H1 (cell line): ENCODE data around the gene NHSL2. TPM values are rescaled to one million over a fixed set of nuclear protein-coding genes. Genes with fewer than 3 reads are reported as not detected.

Source experiments
- CTCF ChIA-PET: fragments of 300-600 bp; sonication (Branson Sonifier 250); formaldehyde crosslinking; loops from one replicate; lab custom pipeline; 2021; ENCODE audit not compliant: partially characterized antibody; lab: Charles Lee
- POLR2A ChIA-PET: fragments of 300-600 bp; sonication (Branson Sonifier 250); formaldehyde crosslinking; loops from one replicate; lab custom pipeline; 2021; ENCODE audit warnings: inconsistent platforms; ENCODE audit not compliant: partially characterized antibody; lab: Charles Lee
- DNase-seq, 2 experiments: peaks; one replicate each; pipeline versions ENCODE4 v3.0.0 to v3.0.0-alpha.2; 2010 to 2022; ENCODE audit warnings: low spot score in 2 of 2, low read depth in 1 of 2, mixed read lengths in 1 of 2
- FAIRE-seq: peaks from 2 replicates; lab custom pipeline; 2011; peaks lifted over from hg19 to GRCh38; lab: Jason Lieb, UNC
- H2AFZ ChIP-seq: 2 replicates; pipeline ENCODE4 v1.8.1; 2012; ENCODE audit warnings: low read length, inconsistent platforms
- H2AK5ac ChIP-seq: 2 replicates; pipeline ENCODE4 v1.6.1; 2013; ENCODE audit warnings: low read depth, low read length
- H2BK120ac ChIP-seq: replicated peaks from 2 replicates; pipeline ENCODE3; 2013; ENCODE audit warnings: low read depth, low read length, inconsistent platforms
- H2BK12ac ChIP-seq: 2 replicates; pipeline ENCODE4 v1.6.1; 2013; ENCODE audit warnings: low read depth, low read length
- H2BK15ac ChIP-seq: 2 replicates; pipeline ENCODE4 v1.6.1; 2013; ENCODE audit warnings: low read length
- H2BK20ac ChIP-seq: 2 replicates; pipeline ENCODE4 v1.6.1; 2013; ENCODE audit warnings: low read length
- H2BK5ac ChIP-seq: 2 replicates; pipeline ENCODE4 v1.6.1; 2013; ENCODE audit warnings: low read depth, low read length
- H3K14ac ChIP-seq: 2 replicates; pipeline ENCODE4 v1.6.1; 2013; ENCODE audit warnings: inconsistent platforms; ENCODE audit not compliant: insufficient read length
- H3K18ac ChIP-seq: 2 replicates; pipeline ENCODE4 v1.6.1; 2013; ENCODE audit warnings: low read length; ENCODE audit errors: extremely low read depth
- H3K23ac ChIP-seq: 2 replicates; pipeline ENCODE4 v1.6.1; 2013; ENCODE audit warnings: inconsistent platforms; ENCODE audit not compliant: insufficient read length
- H3K23me2 ChIP-seq: 2 replicates; pipeline ENCODE4 v1.6.1; 2013; ENCODE audit warnings: low read depth, low read length
- H3K27ac ChIP-seq: 2 replicates; pipeline ENCODE4 v1.6.1; 2011; ENCODE audit warnings: low read depth, low read length, inconsistent platforms
- H3K27me3 ChIP-seq, 4 experiments: replicated peaks in 1 of 4; 1 replicate in 1 of 4; 2 replicates in 3 of 4; pipeline versions ENCODE4 v1.6.1 to v1.8.1; 2011 to 2013; ENCODE audit warnings: low read length in 3 of 4, mild to moderate bottlenecking in 3 of 4, inconsistent platforms in 2 of 4, mixed read lengths in 2 of 4, moderate library complexity in 1 of 4; ENCODE audit not compliant: control insufficient read depth in 3 of 4, insufficient read depth in 3 of 4; ENCODE audit errors: extremely low read depth in 1 of 4
- H3K36me3 ChIP-seq, 4 experiments: 2 replicates each; pipeline versions ENCODE4 v1.6.1 to v1.8.1; 2011 to 2013; ENCODE audit warnings: mild to moderate bottlenecking in 4 of 4, low read length in 3 of 4, moderate library complexity in 2 of 4, control low read depth in 1 of 4, inconsistent platforms in 1 of 4; ENCODE audit not compliant: insufficient read depth in 4 of 4, control insufficient read depth in 2 of 4
- H3K4ac ChIP-seq: replicated peaks from 2 replicates; pipeline ENCODE3; 2013; ENCODE audit warnings: low read length, low read depth, mixed read lengths, inconsistent platforms; ENCODE audit not compliant: insufficient read length
- H3K4me1 ChIP-seq, 4 experiments: replicated peaks in 1 of 4; 1 replicate in 1 of 4; 2 replicates in 3 of 4; pipeline versions ENCODE4 v1.6.1 to v1.8.1; 2011 to 2013; ENCODE audit warnings: low read length in 3 of 4, inconsistent platforms in 2 of 4, mixed read lengths in 1 of 4; ENCODE audit not compliant: insufficient read depth in 4 of 4, control insufficient read depth in 3 of 4
- H3K4me2 ChIP-seq, 2 experiments: 2 replicates each; pipeline versions ENCODE4 v1.6.1 to v1.8.1; 2011 to 2013; ENCODE audit warnings: low read depth in 2 of 2, low read length in 2 of 2, control low read depth in 1 of 2, inconsistent platforms in 1 of 2, mild to moderate bottlenecking in 1 of 2; ENCODE audit not compliant: insufficient read depth in 1 of 2
- H3K4me3 ChIP-seq, 4 experiments: fragments of 200-600, 300-600 bp in 1 of 4; sonication (generic), shearing (Covaris generic), sonication (Bioruptor Twin) in 1 of 4; 2 replicates each; pipeline versions ENCODE4 v1.5.1 to v1.8.1; 2011 to 2016; ENCODE audit warnings: low read length in 4 of 4, low read depth in 3 of 4, control low read depth in 2 of 4, inconsistent platforms in 2 of 4, mild to moderate bottlenecking in 2 of 4, mixed read lengths in 1 of 4, moderate library complexity in 1 of 4; ENCODE audit not compliant: insufficient read depth in 2 of 4; ENCODE audit errors: extremely low read depth in 1 of 4
- H3K56ac ChIP-seq: replicated peaks from 2 replicates; pipeline ENCODE3; 2013; ENCODE audit warnings: low read depth, mild to moderate bottlenecking, mixed read lengths, low read length, inconsistent platforms; ENCODE audit not compliant: insufficient read length
- H3K79me1 ChIP-seq: 2 replicates; pipeline ENCODE4 v1.6.1; 2013; ENCODE audit warnings: low read depth, low read length, control low read depth
- H3K79me2 ChIP-seq, 2 experiments: 2 replicates each; pipeline versions ENCODE4 v1.6.1 to v1.8.1; 2012 to 2013; ENCODE audit warnings: low read length in 2 of 2, mild to moderate bottlenecking in 2 of 2, inconsistent platforms in 1 of 2; ENCODE audit not compliant: insufficient read depth in 2 of 2, control insufficient read depth in 1 of 2
- H3K9ac ChIP-seq, 4 experiments: replicated peaks in 1 of 4; 1 replicate in 1 of 4; 2 replicates in 3 of 4; pipeline versions ENCODE4 v1.6.1 to v1.8.1; 2011 to 2013; ENCODE audit warnings: low read depth in 3 of 4, low read length in 3 of 4, control low read depth in 2 of 4, mild to moderate bottlenecking in 2 of 4, moderate library complexity in 2 of 4, inconsistent platforms in 1 of 4; ENCODE audit errors: extremely low read depth in 1 of 4
- H3K9me3 ChIP-seq, 2 experiments: 2 replicates each; pipeline versions ENCODE4 v1.6.1 to v1.8.1; 2012 to 2013; ENCODE audit warnings: mild to moderate bottlenecking in 2 of 2, moderate library complexity in 2 of 2, control low read depth in 1 of 2, inconsistent platforms in 1 of 2, low read depth in 1 of 2, low read length in 1 of 2, mixed read lengths in 1 of 2; ENCODE audit not compliant: insufficient read depth in 2 of 2
- H4K20me1 ChIP-seq, 2 experiments: replicated peaks in 1 of 2; 2 replicates each; pipeline versions ENCODE3 to v1.8.1; 2011 to 2013; ENCODE audit warnings: inconsistent platforms in 2 of 2, low read length in 2 of 2, mild to moderate bottlenecking in 1 of 2; ENCODE audit not compliant: insufficient read depth in 2 of 2, control insufficient read depth in 1 of 2
- H4K5ac ChIP-seq: 2 replicates; pipeline ENCODE4 v1.6.1; 2013; ENCODE audit warnings: low read length, low read depth, mixed read lengths, inconsistent platforms; ENCODE audit not compliant: insufficient read length
- H4K8ac ChIP-seq: 2 replicates; pipeline ENCODE4 v1.8.0; 2013; ENCODE audit warnings: mild to moderate bottlenecking, moderate library complexity, low read length, inconsistent platforms; ENCODE audit not compliant: insufficient read depth; ENCODE audit errors: extremely low read depth
- H4K91ac ChIP-seq: replicated peaks from 2 replicates; pipeline ENCODE3; 2013; ENCODE audit warnings: low read length, mixed read lengths, inconsistent platforms; ENCODE audit not compliant: insufficient read length
- BACH1 ChIP-seq: IDR thresholded peaks from 2 replicates; pipeline ENCODE4 v1.6.1; 2012; ENCODE audit warnings: low read length, improper control_type of control experiment
- GABPA ChIP-seq: IDR thresholded peaks from 2 replicates; pipeline ENCODE4 v1.6.1; 2011; ENCODE audit warnings: mild to moderate bottlenecking, low read length, moderate library complexity, borderline replicate concordance; ENCODE audit not compliant: insufficient read depth
- KDM1A ChIP-seq: fragments of 200-600, 300-600 bp; sonication (generic); IDR thresholded peaks from 2 replicates; pipeline ENCODE4 v1.7.1; 2016; ENCODE audit warnings: mild to moderate bottlenecking, low read length, borderline replicate concordance
- POLR2AphosphoS5 ChIP-seq: IDR thresholded peaks from 2 replicates; pipeline ENCODE4 v1.6.1; 2011; ENCODE audit warnings: low read depth, low read length
- RAD21 ChIP-seq, 2 experiments: IDR thresholded peaks in 1 of 2; conservative IDR thresholded peaks in 1 of 2; 2 replicates each; pipeline ENCODE4 v1.6.1; 2011; ENCODE audit warnings: low read depth in 2 of 2, low read length in 2 of 2, improper control_type of control experiment in 1 of 2, inconsistent platforms in 1 of 2, mild to moderate bottlenecking in 1 of 2, moderate library complexity in 1 of 2
- RFX5 ChIP-seq: IDR thresholded peaks from 2 replicates; pipeline ENCODE4 v1.6.1; 2011; ENCODE audit warnings: low read depth, low read length, improper control_type of control experiment, borderline replicate concordance
- SIN3A ChIP-seq, 2 experiments: IDR thresholded peaks in 1 of 2; conservative IDR thresholded peaks in 1 of 2; 2 replicates each; pipeline ENCODE4 v1.6.1; 2011 to 2012; ENCODE audit warnings: low read length in 2 of 2, improper control_type of control experiment in 1 of 2, low read depth in 1 of 2, mild to moderate bottlenecking in 1 of 2
- SP2 ChIP-seq: IDR thresholded peaks from 2 replicates; pipeline ENCODE4 v1.6.1; 2012; ENCODE audit warnings: mild to moderate bottlenecking, low read length, inconsistent platforms
- WGBS, 2 experiments: shearing (Covaris generic) in 1 of 2; methylation state at CpG; one replicate each; pipeline versions ENCODE4 v1.1.6 to v1.1.7; 2013 to 2015; ENCODE audit warnings: low lambda C conversion rate in 2 of 2, mixed read lengths in 2 of 2, inconsistent platforms in 1 of 2, low coverage in 1 of 2, missing lambda C conversion rate in 1 of 2; ENCODE audit not compliant: insufficient replicate concordance in 2 of 2, insufficient coverage in 1 of 2, insufficient read length in 1 of 2; ENCODE audit errors: extremely low coverage in 1 of 2, missing lambda C conversion rate in 1 of 2; 5-methylcytosine and 5-hydroxymethylcytosine counted together
- polyA plus RNA-seq, 7 experiments: library from polyadenylated mRNA; depleted of rRNA in 3 of 7; stranded (reverse) in 5 of 7; unstranded in 2 of 7; fragments of >200 nt in 5 of 7; fragments of 200-250 nt in 2 of 7; gene quantifications; 1 replicate in 5 of 7; 2 replicates in 1 of 7; 4 replicates in 1 of 7; pipeline versions ENCODE4 v1.2.1 to v1.2.3, GENCODE V29; 2011 to 2013; ENCODE audit warnings: missing spikeins in 2 of 7, mixed read lengths in 2 of 7
- total RNA-seq: library from RNA; stranded (reverse); fragmentation: NEBNext Ultra II Directional; extraction: Animal tissue kit (Norgen Biotek cat#: 25700); gene quantifications from 2 replicates; pipeline ENCODE4 v1.2.1, GENCODE V29; 2021

NHSL2 gene
- total and polyA plus RNA-seq, 2 of the 8 experiments (the other 6 are each of a cell fraction or from before 2014, with no cell fraction given), result 3.7 to 7.2 TPM

DNA sequence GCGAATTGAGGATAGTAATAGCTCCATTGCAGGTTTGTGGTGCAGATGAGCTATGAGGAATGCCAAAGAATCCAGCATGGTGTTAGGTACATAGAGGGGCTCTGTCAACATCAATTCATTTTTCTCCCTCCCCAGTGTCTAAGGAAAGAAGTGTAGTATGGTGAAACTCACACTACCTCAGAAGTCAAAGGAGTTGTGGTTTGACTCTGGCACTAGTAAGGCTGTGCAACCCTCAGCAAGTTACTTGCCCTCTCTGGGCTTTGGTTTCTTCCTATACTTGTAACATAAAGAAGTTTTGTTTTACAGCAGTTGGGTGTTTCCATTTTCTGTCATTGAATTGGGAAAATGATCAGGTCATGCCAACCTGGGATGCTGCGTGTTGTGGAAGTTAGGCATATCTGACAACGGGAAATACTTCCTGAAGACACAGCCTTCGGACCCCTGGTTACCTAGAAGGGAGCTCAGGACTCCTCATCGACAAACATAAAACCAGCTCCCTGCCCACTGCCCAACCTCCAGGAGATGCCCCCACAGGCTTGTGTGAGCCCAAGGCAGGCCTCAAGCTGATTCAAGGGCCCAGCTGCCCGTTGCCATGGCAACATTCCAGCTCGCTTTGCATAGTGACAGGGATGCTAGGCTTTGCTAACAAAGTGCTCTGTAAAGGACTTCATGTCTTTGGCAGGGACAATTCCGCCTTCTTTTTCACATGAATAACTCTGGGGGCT lies 149.7 kb downstream of the NHSL2 start:
- H4K8ac ChIP-seq, result no peak overlapping the region
- H2BK20ac ChIP-seq, result no peak overlapping the region
- no peak overlapping the region for H4K91ac ChIP-seq
- H3K79me1 ChIP-seq, result no peaks in the 10 kb centered on the region
- peak in 1 of 2 experiments; percentile 52 for DNase-seq
- H3K36me3 ChIP-seq, result no peaks in the 10 kb centered on the region
- no peaks in the 10 kb centered on the region for H3K9me3 ChIP-seq
- no peak overlapping the region for H3K56ac ChIP-seq
- H2AFZ ChIP-seq, result no peak overlapping the region
- no peak overlapping the region for H3K14ac ChIP-seq
- H3K4ac ChIP-seq, result no peak overlapping the region
- TF ChIP-seq BACH1, result no peak
- TF ChIP-seq KDM1A, result peak; percentile 61; the same call in 1 of the 2 replicates
- peak; percentile 35 to 45 for TF ChIP-seq RAD21 (IDR thresholded peaks at IDR 0.05 in 1 of 2, conservative IDR thresholded peaks at IDR 0.05 in 1 of 2; ENCODE audit: low read depth in 2 of 2, low read length in 2 of 2)
- no peak for TF ChIP-seq POLR2AphosphoS5
- no peak for TF ChIP-seq GABPA
- TF ChIP-seq SIN3A (conservative IDR thresholded peaks at IDR 0.05 in 1 of 2, IDR thresholded peaks at IDR 0.05 in 1 of 2; ENCODE audit: low read depth in 1 of 2, low read length in 2 of 2), result peak; percentile 79 to 86; a peak in 2 of 4 replicates
- no peak for TF ChIP-seq SP2
- TF ChIP-seq RFX5, result peak; percentile 37; the same call in 1 of the 2 replicates
- H2AK5ac ChIP-seq, result no peak overlapping the region
- H4K5ac ChIP-seq, result no peak overlapping the region
- H3K4me3 ChIP-seq, result no peak overlapping the region
- H2BK15ac ChIP-seq, result no peak overlapping the region
- H3K4me2 ChIP-seq, result no peak overlapping the region
- ChIA-PET POLR2A (no interaction called here), CTCF (interaction anchor here (0.7 to 2.2 kb wide), 10 partner anchors 12 to 135 kb away, joined by 3 to 7 read pairs (median 4); no protein-coding TSS in a partner anchor)
- H3K18ac ChIP-seq, result no peak overlapping the region
- no peak overlapping the region for H3K9ac ChIP-seq
- H3K23me2 ChIP-seq, result 0 out of 2 replicates have a peak, but pooled peaks cover 1% of the 10 kb centered on the region
- H3K4me1 ChIP-seq, result peaks cover 0 to 2% (median 0%) of the 10 kb centered on the region in 4 experiments; a peak in 1 of 7 replicates
- 63% methylated on average over 8 of the region's 8 CpGs; no CpG with 5 or more reads in 1 of the 2 experiments for WGBS, 2 experiments
- no peak overlapping the region for H2BK120ac ChIP-seq
- no peak overlapping the region for H3K27ac ChIP-seq
- H3K79me2 ChIP-seq, result no peaks in the 10 kb centered on the region
- no peak overlapping the region for H2BK5ac ChIP-seq
- H3K27me3 ChIP-seq, result no peaks in the 10 kb centered on the region
- no peak for FAIRE-seq
- H4K20me1 ChIP-seq, result peaks cover 0 to 3% of the 10 kb centered on the region in 2 experiments
- no peak overlapping the region for H3K23ac ChIP-seq
- no peak overlapping the region for H2BK12ac ChIP-seq
